DOHH2 (cell line): ENCODE results near the gene IFRD2.

Experiments
- H3F3A ChIP-seq: fragments of 200-600 bp; sonication (generic), shearing (Covaris generic); 2 replicates; pipeline ENCODE4 v1.6.0; 2016; ENCODE audit warnings: antibody characterized with exemption, mild to moderate bottlenecking; ENCODE audit not compliant: control insufficient read depth, insufficient read depth
- H3K27ac ChIP-seq: fragments of 200-600 bp; sonication (generic); 2 replicates; pipeline ENCODE4 v1.5.1; 2014; ENCODE audit warnings: low read depth, mild to moderate bottlenecking, low read length, moderate library complexity
- H3K27me3 ChIP-seq: fragments of 200-600 bp; sonication (generic); 2 replicates; pipeline ENCODE4 v1.6.1; 2014; ENCODE audit warnings: mild to moderate bottlenecking, low read length, mixed read lengths; ENCODE audit not compliant: control insufficient read depth
- H3K36me3 ChIP-seq: fragments of 200-600 bp; sonication (generic); 2 replicates; pipeline ENCODE4 v1.6.1; 2014; ENCODE audit warnings: mild to moderate bottlenecking, low read length, moderate library complexity, mixed read lengths; ENCODE audit not compliant: control insufficient read depth
- H3K4me1 ChIP-seq: fragments of 200-600 bp; sonication (generic); 2 replicates; pipeline ENCODE4 v1.6.1; 2014; ENCODE audit warnings: mild to moderate bottlenecking, low read length, mixed read lengths; ENCODE audit not compliant: control insufficient read depth
- H3K4me2 ChIP-seq: fragments of 200-600 bp; sonication (generic); 2 replicates; pipeline ENCODE4 v1.6.0; 2014; ENCODE audit warnings: mild to moderate bottlenecking, low read length, moderate library complexity
- H3K4me3 ChIP-seq: fragments of 200-600 bp; sonication (generic); 2 replicates; pipeline ENCODE4 v1.5.1; 2014; ENCODE audit warnings: mild to moderate bottlenecking, low read length, mixed read lengths
- H3K79me2 ChIP-seq: fragments of 200-600 bp; sonication (generic); 2 replicates; pipeline ENCODE4 v1.6.1; 2014; ENCODE audit warnings: mild to moderate bottlenecking, low read length, mixed read lengths; ENCODE audit not compliant: control insufficient read depth
- H3K9me2 ChIP-seq: fragments of 200-600 bp; sonication (generic); replicated peaks from 2 replicates; pipeline ENCODE4 v1.6.1; 2014; ENCODE audit warnings: mild to moderate bottlenecking, low read length, mixed read lengths; ENCODE audit not compliant: control insufficient read depth
- H3K9me3 ChIP-seq: fragments of 200-600 bp; sonication (generic); 2 replicates; pipeline ENCODE4 v1.6.1; 2014; ENCODE audit warnings: antibody characterized with exemption, low read length, mixed read lengths; ENCODE audit not compliant: control insufficient read depth, insufficient read depth
- H4K20me1 ChIP-seq: fragments of 200-600 bp; sonication (generic); 2 replicates; pipeline ENCODE4 v1.6.0; 2014; ENCODE audit warnings: low read depth, mild to moderate bottlenecking, antibody characterized with exemption, low read length, moderate library complexity; ENCODE audit not compliant: control insufficient read depth, insufficient read depth
- CTCF ChIP-seq: fragments of 200-600 bp; sonication (generic); IDR thresholded peaks from one replicate; pipeline ENCODE4 v1.5.1; 2014; ENCODE audit warnings: antibody characterized with exemption, mild to moderate bottlenecking, low read depth, low read length; ENCODE audit not compliant: poor library complexity, severe bottlenecking
- EZH2phosphoT487 ChIP-seq: fragments of 200-600 bp; sonication (generic); IDR thresholded peaks from 2 replicates; pipeline ENCODE4 v1.6.1; 2017; ENCODE audit warnings: borderline replicate concordance, mild to moderate bottlenecking, antibody characterized with exemption, low read length, moderate library complexity, mixed read lengths

IFRD2 gene

GRCh38 chr3:50296721-50297383, 4.6 kb upstream of the IFRD2 start:
- peaks cover 27% of the 10 kb centered on the region for H3K4me1 ChIP-seq
- no peaks in the 10 kb centered on the region for H3K9me3 ChIP-seq
- peaks cover 4% of the 10 kb centered on the region; the same call in 1 of the 2 replicates for H3F3A ChIP-seq
- no peak overlapping the region for H3K27ac ChIP-seq
- H3K4me2 ChIP-seq, result no peak overlapping the region
- TF ChIP-seq CTCF (no peak), EZH2phosphoT487 (no peak)
- H3K27me3 ChIP-seq, result no peaks in the 10 kb centered on the region
- H3K79me2 ChIP-seq, result peaks cover 7% of the 10 kb centered on the region
- H3K9me2 ChIP-seq, result no peaks in the 10 kb centered on the region
- H4K20me1 ChIP-seq, result no peaks in the 10 kb centered on the region
- H3K36me3 ChIP-seq, result peaks cover 3% of the 10 kb centered on the region
- H3K4me3 ChIP-seq, result no peak overlapping the region

- TF ChIP-seq CTCF (no peak), EZH2phosphoT487 (no peak)
- no peak overlapping the region for H3K4me3 ChIP-seq
- peaks cover 29% of the 10 kb centered on the region for H3K4me1 ChIP-seq
- H3F3A ChIP-seq, result peaks cover 4% of the 10 kb centered on the region; the same call in 1 of the 2 replicates
- no peaks in the 10 kb centered on the region for H4K20me1 ChIP-seq
- peaks cover 8% of the 10 kb centered on the region for H3K36me3 ChIP-seq
- no peak overlapping the region for H3K27ac ChIP-seq
- peaks cover 17% of the 10 kb centered on the region for H3K79me2 ChIP-seq
- H3K4me2 ChIP-seq, result no peak overlapping the region
- no peaks in the 10 kb centered on the region for H3K27me3 ChIP-seq
- H3K9me2 ChIP-seq, result no peaks in the 10 kb centered on the region
- H3K9me3 ChIP-seq, result no peaks in the 10 kb centered on the region
Measured at GRCh38 chr3:50295553-50296431, 3.6 kb upstream of the IFRD2 start.

- TF ChIP-seq EZH2phosphoT487 (no peak), CTCF (no peak)
- Histone ChIP-seq H3K27me3 (no peaks in the 10 kb centered on the region), H3K79me2 (peaks cover 28% of the 10 kb centered on the region), H3K9me3 (no peaks in the 10 kb centered on the region), H3K36me3 (peaks cover 19% of the 10 kb centered on the region), H3F3A (0 out of 2 replicates have a peak, but pooled peaks cover under 1% of the 10 kb centered on the region), H4K20me1 (no peaks in the 10 kb centered on the region), H3K4me2 (no peak overlapping the region), H3K27ac (no peak overlapping the region), H3K9me2 (no peaks in the 10 kb centered on the region), H3K4me3 (no peak overlapping the region), H3K4me1 (peaks cover 26% of the 10 kb centered on the region)
Measured at GRCh38 chr3:50294492-50295403, 2.5 kb upstream of the IFRD2 start.
